IMR-90 (cell line): Measurements from ENCODE around the gene ZNF646. TPM values are rescaled to one million over a fixed set of nuclear protein-coding genes. Genes with fewer than 3 reads are reported as not detected.

Experiments
- ATAC-seq: fragments of 200-7000 bp; cut with Tn5 transposase; 2 replicates; pipeline ENCODE4 v1.9.1; 2020; ENCODE audit warnings: low read depth, mild to moderate bottlenecking, moderate library complexity
- BruUV-seq: library from RNA; stranded (reverse); fragments of 400-500 nt; replicated peaks from 2 replicates; lab custom pipeline; 2021; lab: Mats Ljungman, UMichigan
- CTCF ChIA-PET: fragments of 300-600 bp; formaldehyde crosslinking; extraction: SDS; loops from one replicate; lab custom pipeline; 2021; ENCODE audit warnings: antibody characterized with exemption; lab: Yijun Ruan, JAX
- POLR2A ChIA-PET: fragments of 300-600 bp; sonication (Branson Sonifier 250); formaldehyde crosslinking; loops from one replicate; lab custom pipeline; 2022; ENCODE audit warnings: antibody characterized with exemption; ENCODE audit not compliant: unreplicated experiment; lab: Charles Lee
- DNase-seq: peaks from one replicate; pipeline ENCODE4 v3.0.0; 2013
- H2AFZ ChIP-seq: replicated peaks from 2 replicates; pipeline ENCODE3; 2013; ENCODE audit warnings: low read length, mild to moderate bottlenecking; ENCODE audit not compliant: poor library complexity
- H2AK5ac ChIP-seq: 2 replicates; pipeline ENCODE4 v1.6.1; 2013; ENCODE audit warnings: low read depth, low read length, inconsistent platforms
- H2AK9ac ChIP-seq: replicated peaks from 2 replicates; pipeline ENCODE3; 2013; ENCODE audit warnings: mild to moderate bottlenecking, low read depth, low read length, moderate library complexity; ENCODE audit not compliant: poor library complexity
- H2BK120ac ChIP-seq: 2 replicates; pipeline ENCODE4 v1.6.1; 2013; ENCODE audit warnings: low read depth, low read length, inconsistent platforms
- H2BK15ac ChIP-seq: 3 replicates; pipeline ENCODE4 v1.6.1; 2013; ENCODE audit warnings: low read depth, low read length, inconsistent platforms
- H2BK20ac ChIP-seq: 2 replicates; pipeline ENCODE4 v1.6.1; 2013; ENCODE audit warnings: low read depth, mild to moderate bottlenecking, inconsistent platforms, low read length, moderate library complexity
- H2BK5ac ChIP-seq: 2 replicates; pipeline ENCODE4 v1.6.1; 2013; ENCODE audit warnings: mild to moderate bottlenecking, low read depth, low read length, inconsistent platforms; ENCODE audit not compliant: poor library complexity, severe bottlenecking
- H3K14ac ChIP-seq: replicated peaks from 2 replicates; pipeline ENCODE4 v1.6.1; 2013; ENCODE audit warnings: low read depth, low read length, inconsistent platforms
- H3K18ac ChIP-seq: 2 replicates; pipeline ENCODE4 v1.6.1; 2013; ENCODE audit warnings: low read depth, low read length, control low read depth
- H3K23ac ChIP-seq: 2 replicates; pipeline ENCODE4 v1.6.1; 2013; ENCODE audit warnings: low read depth, low read length, inconsistent platforms
- H3K27ac ChIP-seq: 2 replicates; pipeline ENCODE4 v1.5.1; 2013; ENCODE audit warnings: mild to moderate bottlenecking, control low read depth, low read length; ENCODE audit not compliant: insufficient read depth
- H3K27me3 ChIP-seq: 2 replicates; pipeline ENCODE4 v1.6.1; 2013; ENCODE audit warnings: low read length; ENCODE audit not compliant: control insufficient read depth, insufficient read depth
- H3K36me3 ChIP-seq: 2 replicates; pipeline ENCODE4 v1.6.1; 2013; ENCODE audit warnings: low read length, mixed read lengths; ENCODE audit not compliant: control insufficient read depth, insufficient read depth
- H3K4ac ChIP-seq: 2 replicates; pipeline ENCODE4 v1.6.1; 2013; ENCODE audit warnings: low read depth, low read length, inconsistent platforms
- H3K4me1 ChIP-seq: 2 replicates; pipeline ENCODE4 v1.6.1; 2013; ENCODE audit warnings: low read length, mixed read lengths; ENCODE audit not compliant: control insufficient read depth, insufficient read depth
- H3K4me2 ChIP-seq: 2 replicates; pipeline ENCODE4 v1.6.1; 2013; ENCODE audit warnings: low read depth, mild to moderate bottlenecking, control low read depth, low read length, moderate library complexity
- H3K4me3 ChIP-seq: 2 replicates; pipeline ENCODE4 v1.5.1; 2013; ENCODE audit warnings: low read depth, mild to moderate bottlenecking, control low read depth, low read length, moderate library complexity; ENCODE audit not compliant: insufficient read depth
- H3K56ac ChIP-seq: 2 replicates; pipeline ENCODE4 v1.6.1; 2013; ENCODE audit warnings: low read length, inconsistent platforms; ENCODE audit not compliant: insufficient read depth; ENCODE audit errors: extremely low read depth
- H3K79me1 ChIP-seq, 2 experiments: 2 replicates each; pipeline ENCODE4 v1.6.1; 2013; ENCODE audit warnings: low read length in 2 of 2, inconsistent platforms in 1 of 2, low read depth in 1 of 2
- H3K9ac ChIP-seq: 2 replicates; pipeline ENCODE4 v1.6.1; 2013; ENCODE audit warnings: low read depth, low read length, control low read depth
- H3K9me1 ChIP-seq: 2 replicates; pipeline ENCODE4 v1.6.1; 2013; ENCODE audit warnings: low read length, inconsistent platforms; ENCODE audit not compliant: insufficient read depth
- H3K9me3 ChIP-seq: 2 replicates; pipeline ENCODE4 v1.6.1; 2013; ENCODE audit warnings: low read length; ENCODE audit not compliant: control insufficient read depth, insufficient read depth
- H4K20me1 ChIP-seq: 2 replicates; pipeline ENCODE4 v1.6.1; 2013; ENCODE audit warnings: low read length, inconsistent platforms; ENCODE audit not compliant: insufficient read depth
- H4K5ac ChIP-seq: 2 replicates; pipeline ENCODE4 v1.6.1; 2013; ENCODE audit warnings: mild to moderate bottlenecking, low read depth, low read length, control low read depth
- H4K8ac ChIP-seq, 2 experiments: 2 replicates each; pipeline ENCODE4 v1.6.1; 2013; ENCODE audit warnings: low read depth in 2 of 2, low read length in 2 of 2, control low read depth in 1 of 2, inconsistent platforms in 1 of 2
- H4K91ac ChIP-seq: 2 replicates; pipeline ENCODE4 v1.6.1; 2013; ENCODE audit warnings: low read depth, low read length, inconsistent platforms; ENCODE audit not compliant: insufficient read depth
- BHLHE40 ChIP-seq: fragments of 150-350 bp; IDR thresholded peaks from 2 replicates; pipeline ENCODE4 v1.6.1; 2016; ENCODE audit warnings: mild to moderate bottlenecking, low read depth, low read length
- CEBPB ChIP-seq: IDR thresholded peaks from 2 replicates; pipeline ENCODE4 v1.6.1; 2012; ENCODE audit warnings: low read depth, low read length, improper control_type of control experiment
- CHD1 ChIP-seq: IDR thresholded peaks from 2 replicates; pipeline ENCODE4 v1.6.1; 2012; ENCODE audit warnings: low read depth, low read length, improper control_type of control experiment
- FOS ChIP-seq: fragments of 150-350 bp; IDR thresholded peaks from 2 replicates; pipeline ENCODE4 v1.6.1; 2016; ENCODE audit warnings: low read depth, low read length
- MAFK ChIP-seq: IDR thresholded peaks from 2 replicates; pipeline ENCODE4 v1.6.1; 2012; ENCODE audit warnings: low read depth, low read length, improper control_type of control experiment
- MAZ ChIP-seq: IDR thresholded peaks from 2 replicates; pipeline ENCODE4 v1.6.1; 2012; ENCODE audit warnings: low read depth, mild to moderate bottlenecking, low read length, improper control_type of control experiment, moderate library complexity, borderline replicate concordance
- NFE2L2 ChIP-seq: fragments of 150-350 bp; IDR thresholded peaks from 2 replicates; pipeline ENCODE4 v1.6.1; 2016; ENCODE audit warnings: low read depth, mild to moderate bottlenecking, low read length
- POLR2A ChIP-seq: IDR thresholded peaks from 2 replicates; pipeline ENCODE4 v1.6.1; 2012; ENCODE audit warnings: mild to moderate bottlenecking, low read depth, low read length
- RAD21 ChIP-seq: IDR thresholded peaks from 2 replicates; pipeline ENCODE4 v1.6.1; 2012; ENCODE audit warnings: low read length, improper control_type of control experiment
- RCOR1 ChIP-seq: IDR thresholded peaks from 2 replicates; pipeline ENCODE4 v1.6.1; 2012; ENCODE audit warnings: mild to moderate bottlenecking, low read length, improper control_type of control experiment; ENCODE audit not compliant: insufficient replicate concordance
- WGBS, 2 experiments: methylation state at CpG; one replicate each; pipeline versions ENCODE4 v1.1.5 to v1.1.7; 2013; ENCODE audit warnings: missing lambda C conversion rate in 2 of 2; ENCODE audit not compliant: insufficient read length in 1 of 2; ENCODE audit errors: extremely low coverage in 2 of 2; 5-methylcytosine and 5-hydroxymethylcytosine counted together
- dilution Hi-C: fragments of 300-500 bp; cut with HindIII; formaldehyde crosslinking; loops from one replicate; pipeline ENCODE4 v1.14.3; 2018; ENCODE audit warnings: low sequenced_read_pairs; ENCODE audit not compliant: unreplicated experiment
- in situ Hi-C: fragments of 300-500 bp; cut with MboI; formaldehyde crosslinking; loops from 3 replicates; pipeline ENCODE4 v1.14.3; 2019; ENCODE audit warnings: low sequenced_read_pairs, inconsistent platforms, mixed read lengths
- intact Hi-C: fragments of 100-400 bp; cut with micrococcal nuclease; formaldehyde crosslinking; loops from 2 replicates; pipeline ENCODE4 v1.10.0; 2022
- polyA plus RNA-seq, 3 experiments: library from polyadenylated mRNA; depleted of rRNA; stranded (reverse); fragments of >200 nt; gene quantifications; 2 replicates each; pipeline ENCODE4 v1.2.3, GENCODE V29; 2012; ENCODE audit warnings: low replicate concordance in 1 of 3
- total RNA-seq: library from RNA; depleted of rRNA; stranded (reverse); fragments of >200 nt; gene quantifications from 2 replicates; pipeline ENCODE4 v1.2.3, GENCODE V29; 2012

The ZNF646 gene
- total and polyA plus RNA-seq, 2 of the 4 experiments (the other 2 are of a cell fraction), result 4.9 to 6.8 TPM

DNA sequence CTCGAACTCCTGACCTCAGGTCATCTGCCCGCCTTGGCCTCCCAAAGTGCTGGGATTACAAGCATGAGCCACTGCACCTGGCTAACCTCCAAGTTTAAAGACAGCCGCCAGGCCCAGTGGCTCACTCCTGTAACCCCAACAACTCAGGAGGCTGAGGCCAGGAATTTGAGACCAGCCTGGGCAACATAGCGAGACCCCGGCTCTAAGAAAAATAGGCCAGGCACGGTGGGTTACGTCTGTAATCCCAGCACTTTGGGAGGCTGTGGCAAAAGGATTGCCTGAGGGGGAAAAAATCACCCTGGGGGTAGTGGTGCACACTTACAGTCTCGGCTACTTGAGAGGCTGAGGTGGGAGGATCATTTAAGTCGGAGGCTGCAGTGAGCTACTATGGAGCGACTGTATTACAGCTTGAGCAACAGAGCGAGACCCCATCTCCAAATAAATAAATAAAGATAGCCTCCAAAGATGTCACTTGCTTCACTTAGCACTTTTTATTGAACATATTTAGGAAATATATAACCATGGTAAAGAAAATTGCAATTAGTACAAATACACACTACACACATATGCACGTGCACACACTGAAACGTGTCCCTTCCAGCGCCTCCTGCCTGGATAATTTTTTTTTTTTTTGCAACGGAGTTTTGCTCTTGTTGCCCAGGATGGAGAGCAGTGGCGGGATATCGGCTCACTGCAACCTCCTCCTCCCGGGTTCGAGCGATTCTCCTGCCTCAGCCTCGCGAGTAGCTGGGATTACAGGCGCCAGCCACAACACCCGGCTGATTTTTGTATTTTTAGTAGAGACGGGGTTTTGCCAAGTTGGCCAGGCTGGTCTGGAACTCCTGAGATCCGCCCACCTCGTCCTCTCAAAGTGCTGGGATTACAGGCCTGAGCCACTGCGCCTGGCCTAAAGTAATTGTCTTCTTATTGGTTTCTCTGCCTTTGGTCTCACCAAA is 32.6 kb downstream of the ZNF646 start:
- H2AK5ac ChIP-seq, result no peak overlapping the region
- TF ChIP-seq CEBPB (no peak), FOS (no peak), NFE2L2 (no peak), RCOR1 (no peak), POLR2A (no peak), RAD21 (no peak), CHD1 (no peak), BHLHE40 (no peak), MAFK (no peak), MAZ (no peak)
- H3K56ac ChIP-seq, result no peak overlapping the region
- H2BK15ac ChIP-seq, result no peak overlapping the region
- no peak overlapping the region for H3K27ac ChIP-seq
- H3K36me3 ChIP-seq, result peaks cover 26% of the 10 kb centered on the region
- H3K4ac ChIP-seq, result no peak overlapping the region
- H4K91ac ChIP-seq, result no peak overlapping the region
- H4K8ac ChIP-seq, result peak overlapping the region in 1 of 2 experiments; percentile 100; a peak in 2 of 4 replicates
- BruUV-seq, result no TSS peak
- peaks cover 5% of the 10 kb centered on the region for H3K4me1 ChIP-seq
- no peak overlapping the region for H3K14ac ChIP-seq
- no peak overlapping the region for H3K23ac ChIP-seq
- no peaks in the 10 kb centered on the region for H3K27me3 ChIP-seq
- no peak overlapping the region for H2BK120ac ChIP-seq
- peaks cover 11% of the 10 kb centered on the region; the same call in 1 of the 2 replicates for H3K9me1 ChIP-seq
- no peaks in the 10 kb centered on the region; the same call in 1 of the 2 replicates for H4K20me1 ChIP-seq
- 93% methylated on average over 5 of the region's 28 CpGs; no CpG with 5 or more reads in 1 of the 2 experiments for WGBS, 2 experiments
- no peak overlapping the region for H2BK5ac ChIP-seq
- H3K4me3 ChIP-seq, result no peak overlapping the region
- no peak overlapping the region for H3K18ac ChIP-seq
- H3K9ac ChIP-seq, result no peak overlapping the region
- in situ Hi-C loops, result no loop called here
- H2AK9ac ChIP-seq, result no peak overlapping the region
- no peak overlapping the region for H3K4me2 ChIP-seq
- DNase-seq (no peak), ATAC-seq (no peak)
- POLR2A ChIA-PET, result no interaction called here
- peaks cover 18 to 37% of the 10 kb centered on the region in 2 experiments for H3K79me1 ChIP-seq
- H2AFZ ChIP-seq, result no peak overlapping the region
- H2BK20ac ChIP-seq, result no peak overlapping the region
- H4K5ac ChIP-seq, result no peak overlapping the region
- no peaks in the 10 kb centered on the region for H3K9me3 ChIP-seq
- intact Hi-C loops, result no loop called here
- CTCF ChIA-PET, result no interaction called here
- dilution Hi-C loops, result no loop called here
